GM19324 (cell line): ENCODE data around the gene SLFN12.
A peak's percentile ranks its signal among the peaks of the same experiment; 100 is the strongest.
"Not testable (repeated sequence)": the region's sequence is repeated elsewhere in the genome, so short reads cannot be mapped to it uniquely, and the experiment has no call there.

Experiments used
- ATAC-seq: cut with Tn5 transposase; IDR thresholded peaks from one replicate; pipeline ENCODE4 v1.9.1; 2021; ENCODE audit warnings: mild to moderate bottlenecking, moderate library complexity; ENCODE audit not compliant: unreplicated experiment, low FRiP score

SLFN12 gene

DNA sequence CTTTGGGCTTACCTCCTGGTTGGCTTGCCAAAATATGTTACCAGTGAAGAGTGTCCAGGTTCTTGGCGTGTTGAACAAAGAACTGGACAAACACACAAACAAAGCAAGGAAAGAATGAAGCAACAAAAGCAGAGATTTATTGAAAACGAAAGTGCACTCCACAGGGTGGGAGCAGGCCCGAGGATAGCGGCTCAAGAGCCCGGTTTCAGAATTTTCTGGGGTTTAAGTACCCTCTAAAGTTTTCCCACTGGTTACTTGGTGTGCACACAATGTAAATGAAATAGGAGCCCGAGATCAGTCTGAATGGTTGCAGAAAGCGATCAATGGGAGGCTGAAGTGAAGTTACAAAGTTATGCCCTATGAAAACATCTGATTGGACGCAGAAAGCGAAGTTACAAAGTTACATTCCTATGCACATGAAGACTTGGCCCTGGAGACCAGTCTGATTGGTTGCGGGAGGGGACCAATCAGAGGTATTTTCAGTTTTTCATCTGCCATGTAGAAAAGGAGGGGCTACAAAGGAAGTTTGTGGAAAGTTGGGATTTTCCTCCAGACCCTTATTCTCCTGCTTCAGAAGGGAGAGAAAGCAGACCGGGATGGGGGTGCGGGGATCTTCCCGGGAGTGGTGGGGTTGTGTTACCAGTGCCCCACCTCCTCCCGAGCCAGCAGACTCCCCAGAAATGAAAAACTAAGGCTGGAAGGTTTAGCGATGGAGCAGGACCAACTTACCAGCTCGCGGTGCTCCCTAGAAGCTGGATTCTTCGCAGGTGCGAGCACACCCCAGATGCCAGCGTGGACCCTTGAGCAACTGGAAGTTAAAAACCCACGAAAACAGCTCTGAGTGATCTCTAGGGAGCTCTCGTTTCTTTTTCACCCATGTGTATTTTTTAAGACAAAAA lies at the start of gene SLFN12:
Gene SLFN12 (minus strand): TSS at position 325 of the 899 bp plus-strand sequence. CDS start 9,472 bp downstream, outside the sequence.
- no peak for ATAC-seq

DNA sequence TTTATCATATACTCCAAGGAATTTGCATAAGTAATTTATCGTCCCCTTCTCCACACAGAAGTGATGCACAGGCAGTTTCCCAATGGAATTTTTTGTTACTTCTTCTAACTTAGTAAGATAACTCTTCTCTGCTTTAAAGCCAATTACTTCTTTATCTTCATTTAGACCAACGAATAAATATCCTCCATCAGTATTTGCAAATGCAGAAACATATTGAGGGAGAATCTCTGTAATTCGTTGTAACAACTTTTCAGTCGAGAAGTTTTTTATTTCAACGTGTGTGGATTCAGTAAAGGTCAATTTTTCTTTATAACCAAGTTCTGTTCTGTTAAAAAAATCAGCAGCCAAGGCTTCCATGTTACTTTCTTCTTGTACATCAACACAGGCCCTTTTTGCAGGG lies 47.0 kb upstream of the SLFN12 start:
- ATAC-seq, result no peak

DNA sequence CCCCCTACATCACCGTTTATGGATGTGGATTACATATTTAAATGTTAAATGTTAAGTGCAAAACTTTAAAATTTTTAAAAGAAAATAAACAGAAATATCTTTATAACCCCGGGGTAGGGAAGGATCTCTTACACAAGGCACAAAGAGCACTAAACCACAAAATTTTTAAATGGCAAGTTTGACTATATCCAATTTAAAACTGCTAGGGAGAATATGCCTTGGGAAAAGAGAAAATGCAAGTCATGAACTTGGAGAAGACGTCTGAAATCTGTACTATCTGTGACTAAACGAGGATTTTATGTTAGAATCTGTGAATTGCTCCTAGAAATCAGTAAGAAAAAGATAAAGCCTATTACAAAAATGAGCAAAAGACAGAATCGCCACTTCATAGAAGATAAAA lies 44.9 kb upstream of the SLFN12 start:
- no peak for ATAC-seq

DNA sequence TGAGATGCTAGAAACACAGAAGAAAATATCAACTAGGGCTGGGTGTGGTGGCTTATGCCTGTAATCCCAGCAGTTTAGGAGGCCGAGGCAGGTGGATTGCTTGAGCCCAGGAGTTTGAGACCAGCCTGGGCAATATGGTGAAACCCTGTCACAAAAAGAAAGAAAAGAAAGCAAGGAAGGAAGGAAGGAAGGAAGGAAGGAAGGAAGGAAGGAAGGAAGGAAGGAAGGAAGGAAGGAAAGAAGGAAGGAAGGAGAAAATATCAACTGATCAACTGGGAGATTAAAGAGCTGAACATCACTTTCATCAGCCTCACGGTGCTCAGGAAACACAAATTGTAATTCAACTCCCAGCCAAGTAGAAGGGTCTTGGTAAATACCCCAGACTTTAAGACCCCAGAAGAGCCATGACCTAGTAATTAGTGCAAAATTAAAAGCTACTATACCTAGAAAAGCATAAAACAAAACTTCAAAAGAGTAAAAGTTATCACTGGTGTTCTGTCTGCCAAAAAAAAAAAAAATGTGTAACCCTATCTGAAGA lies 44.1 kb upstream of the SLFN12 start:
- no peak for ATAC-seq

DNA sequence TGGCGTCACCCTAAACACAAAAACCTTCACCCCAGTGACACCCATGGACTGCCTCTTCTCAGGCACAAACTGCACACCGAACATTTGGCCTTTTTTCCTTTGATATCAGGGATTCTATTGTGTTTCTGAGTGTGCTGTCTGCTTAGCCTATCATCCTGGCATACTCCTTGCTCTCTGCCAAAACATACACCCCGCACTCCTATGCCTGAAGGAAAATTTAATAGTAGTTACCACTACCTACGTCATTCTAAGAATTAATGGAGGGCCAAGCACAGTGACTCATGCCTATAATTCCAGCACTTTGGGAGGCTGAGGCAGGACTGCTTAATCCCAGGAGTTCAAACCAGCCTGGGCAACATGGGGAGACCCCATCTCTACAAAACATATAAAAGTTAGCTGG lies 36.2 kb upstream of the SLFN12 start:
- no peak for ATAC-seq

DNA sequence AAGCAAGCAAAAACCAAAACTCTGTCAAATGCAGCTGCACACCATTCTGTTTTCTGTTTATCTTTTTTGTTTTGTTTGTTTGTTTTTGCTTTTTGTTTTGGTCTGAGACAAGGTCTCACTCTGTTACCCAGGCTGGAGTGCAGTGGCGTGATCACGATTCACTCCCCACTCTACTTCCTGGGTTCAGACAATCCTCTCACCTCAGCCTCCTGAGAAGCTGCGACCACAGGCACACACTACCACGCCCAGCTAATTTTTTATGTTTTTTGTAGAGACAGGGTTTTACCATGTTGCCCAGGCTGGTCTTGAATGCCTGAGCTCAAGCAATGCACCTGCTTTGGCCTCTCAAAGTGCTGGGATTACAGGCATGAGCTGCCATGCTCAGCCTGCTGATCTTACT lies 35.5 kb upstream of the SLFN12 start:
- no peak for ATAC-seq

DNA sequence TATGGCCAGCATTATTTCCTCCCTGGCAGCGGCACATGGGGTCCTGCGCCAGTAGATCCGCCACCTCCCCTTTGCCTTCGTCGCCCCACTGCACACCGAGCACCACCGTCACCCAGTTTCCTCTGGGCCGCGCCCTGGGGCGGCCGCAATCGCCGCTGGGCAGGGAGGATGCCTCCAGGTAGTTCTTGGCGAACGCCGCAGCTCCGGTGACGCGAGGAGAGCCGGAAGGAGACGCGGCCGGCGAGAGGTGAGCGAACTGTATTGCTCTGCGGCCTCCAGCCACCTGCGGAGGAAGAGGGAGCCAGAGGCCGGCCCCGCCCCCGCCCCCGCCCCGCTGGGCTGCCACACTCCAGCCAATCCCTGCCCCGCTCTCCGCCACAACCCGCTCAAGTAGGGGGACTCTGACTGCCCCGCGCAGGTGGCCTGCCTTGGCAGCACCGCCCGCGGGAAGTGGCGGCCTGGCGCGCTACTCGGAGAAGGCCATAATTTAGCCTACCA lies 28.1 kb upstream of the SLFN12 start:
- ATAC-seq, result peak; percentile 76

DNA sequence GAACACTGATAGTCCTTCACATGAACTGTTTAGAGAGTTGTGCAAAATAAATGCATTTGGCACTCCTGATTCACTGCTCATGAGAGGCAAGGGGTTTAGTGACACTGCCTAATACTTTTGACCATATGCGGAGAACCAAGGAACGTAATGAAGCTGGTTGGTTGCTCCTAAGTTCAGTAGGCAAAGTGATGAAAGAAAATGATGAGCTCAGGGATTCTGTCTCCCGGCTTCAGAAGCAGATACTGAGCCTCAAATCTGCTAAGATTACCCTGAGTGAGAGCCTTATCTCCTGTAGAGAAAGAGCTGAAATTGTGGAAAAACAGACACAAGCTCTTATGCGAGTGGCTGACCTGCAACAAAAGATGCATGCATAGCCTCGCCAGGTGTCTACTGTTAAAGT lies 21.7 kb upstream of the SLFN12 start:
- ATAC-seq, result not testable (repeated sequence)

DNA sequence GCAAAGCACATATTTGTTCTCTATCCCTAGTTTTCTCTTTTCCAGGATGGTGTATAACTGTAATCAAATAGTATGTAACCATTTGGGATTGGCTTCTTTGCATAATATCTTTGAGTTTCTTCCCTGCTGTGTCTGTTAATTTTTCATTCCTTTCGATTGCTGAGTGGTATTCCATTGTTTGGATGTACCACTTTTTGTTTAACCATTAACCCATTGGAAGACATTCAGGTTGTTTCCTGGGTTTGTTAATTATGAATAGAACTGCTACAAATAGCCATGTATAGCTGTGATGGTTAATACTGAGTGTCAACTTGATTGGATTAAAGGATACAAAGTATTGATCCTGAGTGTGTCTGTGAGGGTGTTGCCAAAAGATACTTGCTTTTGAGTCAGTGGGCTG lies 20.9 kb upstream of the SLFN12 start:
- no peak for ATAC-seq

DNA sequence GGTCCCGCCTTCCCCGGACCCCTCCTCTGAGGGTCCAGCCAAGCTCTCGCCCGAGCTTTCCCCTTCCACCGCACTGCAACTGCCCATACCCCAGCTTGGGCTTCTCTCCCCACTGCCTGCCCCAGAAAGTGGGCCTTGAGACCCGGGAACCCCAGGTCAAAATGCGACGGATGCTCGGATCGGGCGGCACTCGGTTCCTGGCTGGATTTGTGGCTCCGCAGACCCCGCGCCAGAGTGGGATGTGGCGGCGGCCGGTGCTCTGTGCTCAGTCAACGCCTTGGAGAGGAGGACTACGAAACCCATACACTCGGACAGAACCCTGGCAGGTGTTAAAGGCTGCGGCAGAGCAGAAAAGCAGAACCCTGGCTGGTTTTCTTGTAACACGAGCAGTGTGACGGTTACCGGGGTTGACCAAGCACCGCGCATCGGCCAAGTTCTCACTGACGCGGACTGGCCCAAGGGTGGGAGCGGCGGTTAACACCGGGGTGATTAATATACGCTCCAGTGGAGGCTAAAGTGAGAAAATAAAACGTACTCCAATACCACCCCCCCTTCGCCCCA lies 17.2 kb upstream of the SLFN12 start:
- ATAC-seq, result no peak

DNA sequence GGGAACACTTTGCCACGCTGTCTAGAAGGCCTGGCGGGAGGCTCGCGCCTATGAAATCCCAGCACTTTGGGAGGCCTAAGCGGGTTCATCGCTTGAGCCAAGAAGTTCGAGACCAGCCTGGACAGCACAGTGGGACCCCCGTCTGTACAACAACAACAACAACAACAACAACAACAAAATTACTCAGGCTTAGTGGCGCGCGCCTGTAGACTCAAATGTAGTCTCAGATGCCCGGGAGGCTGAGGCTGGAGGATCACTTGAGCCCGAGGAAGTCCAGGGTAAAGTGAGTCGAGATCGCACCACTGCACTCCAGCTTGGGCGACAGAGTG lies 16.6 kb upstream of the SLFN12 start:
- ATAC-seq, result no peak

DNA sequence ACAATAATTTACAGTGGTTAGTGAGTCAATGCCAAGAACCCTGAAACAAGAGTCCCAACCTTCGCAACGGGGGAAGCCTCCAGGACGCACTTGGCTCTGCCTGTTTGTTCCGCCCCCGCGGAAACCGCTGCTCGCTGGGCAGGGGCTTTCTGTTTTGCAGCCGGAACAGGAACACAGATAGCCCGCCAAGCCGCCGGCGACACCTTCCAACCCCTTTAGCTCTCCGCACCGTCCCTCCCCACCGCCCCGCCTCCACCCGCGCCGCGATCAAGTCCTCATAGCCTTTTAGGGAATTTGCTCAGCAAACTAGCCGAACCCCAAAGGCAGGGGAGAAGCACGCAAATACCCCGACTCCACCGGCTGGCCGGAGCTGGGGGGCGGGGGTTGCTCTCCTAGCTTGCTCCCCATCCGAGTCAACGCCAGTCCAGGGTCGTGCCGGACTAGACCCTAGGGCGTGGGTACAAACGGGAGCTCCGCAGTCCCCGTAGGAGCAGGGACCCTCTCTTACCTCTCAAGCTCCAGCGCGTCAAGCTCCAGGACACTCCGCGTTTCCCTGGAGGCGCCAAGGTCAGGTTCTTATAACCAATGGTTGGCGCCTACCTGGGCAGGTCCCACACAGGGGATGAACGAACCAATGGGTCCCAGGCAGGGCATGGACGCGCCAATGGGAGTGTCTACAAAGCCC lies 16.1 kb upstream of the SLFN12 start, which contains the start of gene SLFN13:
Gene SLFN13 (minus strand): TSS at position 553 of the 685 bp plus-strand sequence. CDS start 3,086 bp downstream, outside the sequence.
- peak; percentile 78 for ATAC-seq

DNA sequence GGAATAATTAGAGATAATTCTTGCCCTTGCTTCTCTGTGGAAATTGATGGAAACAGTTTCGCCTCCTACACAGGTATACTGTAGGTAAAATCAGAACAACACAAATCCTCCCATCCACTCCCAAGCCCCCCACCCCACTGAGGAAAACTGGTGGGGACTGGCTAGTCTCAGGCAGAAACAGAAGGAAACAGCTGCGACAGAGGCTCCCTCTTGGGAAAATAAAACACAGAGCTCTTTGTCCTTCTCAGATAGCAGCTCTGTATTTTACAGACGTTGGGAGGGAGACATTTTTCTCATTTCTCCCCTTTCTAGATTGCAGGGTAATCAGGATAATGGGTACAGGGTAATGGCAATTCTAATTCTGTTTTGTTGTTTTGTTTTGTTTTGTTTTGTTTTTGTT lies 15.2 kb upstream of the SLFN12 start:
- no peak for ATAC-seq

DNA sequence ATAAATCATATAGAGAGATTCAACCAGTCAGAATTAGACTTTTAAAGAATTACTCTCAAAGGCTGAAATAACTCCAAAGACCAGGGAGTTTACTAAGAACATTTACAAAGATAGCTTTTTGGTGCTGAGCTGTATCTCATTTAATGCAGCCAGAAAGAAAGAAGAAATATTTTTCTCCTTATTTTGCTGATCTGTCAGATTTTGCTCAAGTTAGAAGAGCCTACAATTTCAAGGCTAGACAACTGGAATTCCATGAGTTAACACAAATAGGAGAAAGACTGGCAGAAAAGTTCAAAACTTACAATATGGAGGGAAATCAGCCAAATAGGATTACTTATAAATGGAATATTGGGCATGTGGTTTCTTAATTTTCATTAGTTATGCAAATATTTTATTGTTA lies 6.1 kb upstream of the SLFN12 start:
- ATAC-seq, result no peak

DNA sequence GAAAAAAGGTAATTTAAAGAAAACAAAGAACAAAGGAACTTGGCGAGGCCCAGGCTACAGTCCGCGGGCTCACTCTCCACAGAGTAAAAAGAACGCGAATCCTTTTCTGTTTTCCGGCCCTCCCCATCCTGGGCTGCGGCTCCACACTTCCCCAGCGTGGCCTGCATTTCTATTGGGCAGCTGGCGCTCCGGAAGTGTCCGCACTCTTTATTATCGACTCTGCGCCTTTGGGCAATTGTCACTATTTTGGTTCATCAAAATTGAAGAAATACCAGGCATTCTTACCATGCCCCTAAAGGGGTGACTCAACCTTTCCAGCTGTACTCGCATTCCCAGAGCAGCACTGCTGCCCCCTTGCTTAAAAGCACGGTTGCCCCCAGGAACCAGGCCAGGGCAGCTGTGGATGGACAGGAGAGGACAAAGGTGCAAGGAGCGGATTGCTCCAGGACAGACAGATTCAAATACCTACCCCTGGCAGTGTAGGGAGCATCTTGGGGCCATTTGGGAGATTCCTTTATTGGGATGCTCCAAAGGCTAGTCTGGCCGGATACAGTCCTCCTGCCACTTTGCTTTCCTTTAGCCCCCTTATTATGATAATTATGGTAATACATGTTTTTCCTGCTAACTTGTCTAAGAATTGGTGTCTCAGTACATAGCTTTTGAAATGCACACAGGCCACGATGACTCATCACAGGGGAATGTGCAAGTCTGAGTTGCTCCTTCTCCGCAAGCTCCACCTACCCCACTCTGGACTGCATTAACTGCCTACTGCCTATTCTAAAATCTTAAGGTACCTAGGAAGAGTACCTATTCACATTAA lies 985 bp upstream of the SLFN12 start:
- ATAC-seq, result no peak

DNA sequence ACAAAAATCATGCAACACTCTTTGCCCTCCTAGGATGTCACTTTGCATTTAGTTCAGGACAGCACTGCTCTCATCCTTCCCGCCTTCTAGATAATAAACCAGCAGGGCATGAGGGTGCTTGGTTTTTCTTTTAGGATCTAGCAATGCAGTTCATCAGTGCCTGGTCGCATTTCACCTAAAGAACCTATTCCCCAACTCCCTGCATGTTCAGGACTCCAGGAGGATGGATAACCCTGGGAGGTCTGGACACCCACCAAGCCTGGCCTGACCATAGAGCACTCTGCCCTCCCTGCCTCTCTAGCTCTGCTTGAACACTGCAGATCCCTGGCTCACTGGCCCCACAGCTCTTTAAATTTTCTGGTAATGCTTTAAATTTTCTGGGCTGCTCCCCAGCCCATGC lies 2.6 kb downstream of the SLFN12 start:
- ATAC-seq, result no peak

DNA sequence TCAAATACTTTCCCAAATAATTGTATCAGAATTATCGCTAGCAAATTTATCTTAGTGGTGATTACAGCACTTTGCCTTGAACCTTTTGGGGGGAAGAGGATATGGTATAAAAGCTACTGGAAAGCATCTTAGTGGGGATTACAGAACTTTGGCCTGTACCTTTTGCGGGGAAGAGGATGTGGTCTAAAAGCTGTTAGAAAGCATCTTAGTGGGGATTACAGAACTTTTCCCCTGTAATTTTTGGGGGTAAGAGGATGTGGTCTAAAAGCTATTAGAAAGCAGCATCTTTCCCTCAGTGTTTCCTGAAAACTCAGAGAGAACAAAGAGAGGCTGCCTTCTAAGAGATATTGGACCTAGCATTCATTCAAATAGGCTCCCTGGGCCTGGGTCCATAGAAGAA lies 4.1 kb downstream of the SLFN12 start:
- ATAC-seq, result no peak

DNA sequence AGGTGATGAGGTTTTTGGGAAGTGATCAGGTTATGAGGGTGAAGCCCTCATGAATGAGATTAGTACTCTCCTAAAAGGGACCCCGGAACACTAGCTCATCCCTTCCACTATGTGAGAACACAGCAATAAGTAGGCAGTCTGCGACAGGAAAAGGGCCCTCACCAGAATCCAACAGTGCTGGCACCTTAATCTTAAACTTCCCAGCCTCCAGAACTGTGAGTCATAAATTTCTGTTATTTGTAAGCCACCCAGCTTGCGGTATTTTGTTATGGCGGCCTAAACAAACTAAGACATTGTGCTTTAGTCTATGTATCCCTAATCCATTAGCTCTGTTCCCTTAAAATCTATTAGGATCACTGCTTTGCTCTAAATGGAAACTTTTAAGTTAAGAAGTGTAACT lies 8.5 kb downstream of the SLFN12 start:
- ATAC-seq, result no peak

DNA sequence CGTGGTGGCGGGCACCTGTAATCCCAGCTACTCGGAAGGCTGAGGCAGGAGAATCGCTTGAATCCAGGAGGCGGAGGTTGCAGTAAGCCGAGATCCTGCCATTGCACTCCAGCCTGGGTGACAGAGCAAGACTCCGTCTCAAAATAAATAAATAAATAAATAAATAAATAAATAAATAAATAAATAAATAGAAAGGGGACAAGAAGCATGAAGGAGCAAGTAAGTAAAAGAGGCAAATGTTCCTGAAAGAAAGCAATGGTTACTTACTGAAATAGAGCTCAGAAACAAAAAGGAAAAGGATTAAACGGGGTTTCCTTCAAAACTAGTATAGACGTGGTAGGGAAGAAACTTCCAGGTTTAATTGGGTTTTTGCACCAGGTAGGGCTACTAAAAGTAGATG lies 11.2 kb downstream of the SLFN12 start:
- not testable (repeated sequence) for ATAC-seq

DNA sequence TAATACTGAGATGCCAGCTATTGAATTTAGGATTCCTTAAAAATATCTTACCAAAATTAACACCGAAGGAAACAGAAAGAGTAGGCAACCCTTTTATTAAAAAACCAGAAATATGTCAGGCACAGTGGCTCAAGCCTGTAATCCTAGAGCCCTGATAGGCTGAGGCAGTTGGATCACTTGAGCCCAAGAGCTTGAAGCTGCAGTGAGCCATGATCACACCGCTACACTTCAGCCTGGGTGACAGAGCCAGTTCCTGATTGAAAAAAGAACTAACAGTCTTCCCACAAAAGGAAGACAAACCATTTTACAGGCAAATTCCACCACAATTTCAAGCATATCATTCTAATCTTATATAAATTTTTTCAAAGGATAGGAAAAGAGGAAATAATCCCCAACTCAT lies 15.6 kb downstream of the SLFN12 start:
- ATAC-seq, result no peak
